B cell (primary cell): ENCODE data around the gene DACH1. TPM values are rescaled to one million over a fixed set of nuclear protein-coding genes. Genes with fewer than 3 reads are reported as not detected.

ENCODE experiments used
- ATAC-seq: fragments of 200-7000 bp; cut with Tn5 transposase; one replicate; pipeline ENCODE4 v1.10.0; 2021; ENCODE audit warnings: low read depth, mild to moderate bottlenecking, moderate number of reproducible peaks, moderate library complexity
- CTCF ChIA-PET: fragments of 350-600 bp; sonication (Branson Sonifier 250); formaldehyde crosslinking; loops from one replicate; lab custom pipeline; 2021; ENCODE audit warnings: antibody characterized with exemption, inconsistent platforms; lab: Charles Lee
- POLR2A ChIA-PET: fragments of 350-600 bp; sonication (Branson Sonifier 250); formaldehyde crosslinking; loops from one replicate; lab custom pipeline; 2021; ENCODE audit warnings: antibody characterized with exemption; lab: Charles Lee
- DNase-seq: peaks from one replicate; pipeline ENCODE4 v3.0.0; 2013
- H2AFZ ChIP-seq: 2 replicates; pipeline ENCODE4 v1.6.1; 2012; ENCODE audit warnings: mild to moderate bottlenecking, low read depth, low read length; ENCODE audit not compliant: insufficient read depth, poor library complexity, severe bottlenecking
- H3K27ac ChIP-seq, 2 donors: 1 replicate in 1 of 2; 2 replicates in 1 of 2; pipeline ENCODE4 v1.5.1; 2012 to 2013; ENCODE audit warnings: low read length in 2 of 2, mild to moderate bottlenecking in 2 of 2, moderate library complexity in 1 of 2
- H3K27me3 ChIP-seq, 4 experiments: fragments of 200-600 bp in 1 of 4; sonication (generic) in 1 of 4; replicated peaks in 1 of 4; 1 replicate in 2 of 4; 2 replicates in 2 of 4; pipeline versions ENCODE4 v1.6.1 to v1.7.0; 2013 to 2016; ENCODE audit warnings: low read length in 3 of 4, mild to moderate bottlenecking in 2 of 4, mixed read lengths in 1 of 4, moderate library complexity in 1 of 4; ENCODE audit not compliant: insufficient read depth in 4 of 4, control insufficient read depth in 3 of 4; ENCODE audit errors: control extremely low read depth in 1 of 4
- H3K36me3 ChIP-seq, 2 experiments: replicated peaks in 1 of 2; 1 replicate in 1 of 2; 2 replicates in 1 of 2; pipeline versions ENCODE4 v1.6.1 to v1.7.1; 2013; ENCODE audit warnings: low read length in 1 of 2; ENCODE audit not compliant: insufficient read depth in 2 of 2, control insufficient read depth in 1 of 2; ENCODE audit errors: control extremely low read depth in 1 of 2, extremely low read depth in 1 of 2
- H3K4me1 ChIP-seq, 2 donors: fragments of 200-600 bp in 1 of 2; sonication (generic) in 1 of 2; 1 replicate in 1 of 2; 2 replicates in 1 of 2; pipeline versions ENCODE4 v1.5.1 to v1.6.1; 2013 to 2017; ENCODE audit warnings: low read length in 2 of 2; ENCODE audit not compliant: control insufficient read depth in 2 of 2, insufficient read depth in 2 of 2
- H3K4me2 ChIP-seq: replicated peaks from 2 replicates; pipeline ENCODE3; 2012; ENCODE audit warnings: mild to moderate bottlenecking, low read depth, low read length; ENCODE audit not compliant: poor library complexity, severe bottlenecking
- H3K4me3 ChIP-seq, 5 experiments: fragments of 200-600 bp in 1 of 5; sonication (generic) in 1 of 5; 1 replicate in 3 of 5; 2 replicates in 2 of 5; pipeline versions ENCODE4 v1.5.1 to v1.7.0; 2011 to 2016; ENCODE audit warnings: low read length in 4 of 5, mild to moderate bottlenecking in 4 of 5, low read depth in 2 of 5, control low read depth in 1 of 5, moderate library complexity in 1 of 5; ENCODE audit not compliant: insufficient read depth in 1 of 5; ENCODE audit errors: control extremely low read depth in 1 of 5, extremely low read depth in 1 of 5
- H3K79me2 ChIP-seq: fragments of 200-600 bp; sonication (generic); one replicate; pipeline ENCODE4 v1.6.0; 2016; ENCODE audit warnings: low read length; ENCODE audit not compliant: control insufficient read depth, insufficient read depth
- H3K9ac ChIP-seq: fragments of 200-600 bp; sonication (generic); 2 replicates; pipeline ENCODE4 v1.6.1; 2017; ENCODE audit warnings: mild to moderate bottlenecking, low read length, moderate library complexity
- H3K9me3 ChIP-seq, 3 donors: one replicate each; pipeline versions ENCODE4 v1.6.1 to v1.7.1; 2013; ENCODE audit warnings: low read length in 2 of 3; ENCODE audit not compliant: control insufficient read depth in 2 of 3, insufficient read depth in 1 of 3; ENCODE audit errors: control extremely low read depth in 1 of 3
- H4K20me1 ChIP-seq: 2 replicates; pipeline ENCODE4 v1.6.0; 2012; ENCODE audit warnings: mild to moderate bottlenecking, low read length; ENCODE audit not compliant: insufficient read depth, control insufficient read depth, poor library complexity, severe bottlenecking
- H3K27ac Mint-ChIP-seq: one replicate; pipeline ENCODE4 v1.8.0; 2021; ENCODE audit warnings: mixed read lengths
- H3K27me3 Mint-ChIP-seq: one replicate; pipeline ENCODE4 v1.8.0; 2021; ENCODE audit warnings: mixed read lengths
- H3K4me1 Mint-ChIP-seq: one replicate; pipeline ENCODE4 v1.8.0; 2021; ENCODE audit warnings: mixed read lengths
- H3K4me3 Mint-ChIP-seq: one replicate; pipeline ENCODE4 v1.8.0; 2021; ENCODE audit warnings: mixed read lengths
- H3K9me3 Mint-ChIP-seq: one replicate; pipeline ENCODE4 v1.8.0; 2022; ENCODE audit warnings: mixed read lengths; ENCODE audit not compliant: insufficient read depth
- EZH2 ChIP-seq: IDR thresholded peaks from 2 replicates; pipeline ENCODE4 v1.6.1; 2012; ENCODE audit warnings: borderline replicate concordance, low read depth, mild to moderate bottlenecking, moderate library complexity, low read length; ENCODE audit not compliant: insufficient read depth, poor library complexity, severe bottlenecking
- WGBS: methylation state at CpG from one replicate; pipeline ENCODE4 v1.1.5; 2013; ENCODE audit warnings: missing lambda C conversion rate; ENCODE audit not compliant: insufficient coverage; 5-methylcytosine and 5-hydroxymethylcytosine counted together
- intact Hi-C: fragments of 100-400 bp; cut with micrococcal nuclease; formaldehyde crosslinking; loops from one replicate; pipeline ENCODE4 v1.10.0; 2022
- polyA plus RNA-seq: library from polyadenylated mRNA; depleted of rRNA; stranded (reverse); fragments of >200 nt; gene quantifications from 2 replicates; pipeline ENCODE4 v1.2.3, GENCODE V29; 2012
- total RNA-seq, 2 donors: library from RNA; stranded (reverse); fragments of 120-200 nt in 1 of 2; gene quantifications; 1 replicate in 1 of 2; 2 replicates in 1 of 2; pipeline versions ENCODE4 v1.2.3 to v1.2.4, GENCODE V29; 2013 to 2022
- TF ChIP-seq, protein P1 (sequence below): fragments of 200-600 bp; IDR thresholded peaks from one replicate; pipeline ENCODE4 v1.8.0; 2022; ENCODE audit warnings: antibody characterized with exemption, mild to moderate bottlenecking

DACH1 gene
- total and polyA plus RNA-seq, 2 donors (not counting 1 experiment from before 2014, with no cell fraction given): not detected

DNA sequence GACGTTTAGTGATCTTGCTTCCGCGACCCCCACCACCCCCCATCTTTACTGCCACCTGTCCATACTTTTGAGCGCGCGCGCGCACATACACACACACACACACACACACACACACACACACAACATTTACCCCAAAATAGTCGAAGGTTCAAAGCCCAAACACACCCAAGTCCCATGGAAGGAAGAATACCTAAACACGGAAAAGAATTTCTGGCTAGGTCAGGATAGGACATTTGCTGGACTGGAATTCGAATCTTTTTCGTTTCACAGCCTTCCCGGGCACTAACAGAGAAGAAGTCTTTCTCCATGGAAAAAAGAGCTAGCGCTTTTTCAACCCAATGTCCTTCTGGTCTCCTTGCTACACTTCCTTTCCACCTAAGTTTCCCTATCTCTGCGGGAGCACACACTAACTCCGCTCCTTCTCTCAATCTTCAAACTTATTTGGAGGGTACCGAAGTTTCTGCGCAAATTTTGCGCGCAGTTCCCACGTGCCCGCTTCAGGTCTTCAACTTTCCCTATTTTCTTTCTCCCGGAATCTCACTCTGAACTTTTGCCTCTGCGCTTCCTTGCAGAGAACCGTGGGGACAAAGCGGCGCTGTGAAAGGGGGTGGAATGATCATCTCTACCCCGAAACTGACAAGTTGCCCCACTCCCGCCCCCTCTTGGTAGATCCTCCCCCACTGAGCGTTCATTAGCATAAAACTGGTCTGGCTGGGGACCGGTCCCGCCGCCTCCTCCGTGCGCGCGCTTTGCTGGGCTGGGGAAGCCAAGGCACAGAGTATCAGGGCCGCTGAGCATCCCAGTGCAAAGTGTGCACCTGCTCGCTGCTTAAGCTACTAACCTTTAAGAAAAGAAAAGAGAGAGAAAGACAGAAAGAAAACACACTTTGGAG is 2.7 kb downstream of the DACH1 start:
- ChIA-PET POLR2A (no interaction called here), CTCF (no interaction called here)
- WGBS: 4% methylated on average over 32 of the region's 39 CpGs
- ATAC-seq: peak; percentile 24
- peak overlapping the region; percentile 85 for H3K4me3 Mint-ChIP-seq
- peak overlapping the region; percentile 32 for H3K9ac ChIP-seq
- no peak overlapping the region for H3K27ac Mint-ChIP-seq
- peaks cover 0 to 27% (median 13%) of the 10 kb centered on the region in 4 experiments for H3K27me3 ChIP-seq
- DNase-seq: peak; percentile 4
- H3K9me3 Mint-ChIP-seq: no peaks in the 10 kb centered on the region
- H2AFZ ChIP-seq: peak overlapping the region; percentile 49
- H3K79me2 ChIP-seq: no peaks in the 10 kb centered on the region
- H3K4me2 ChIP-seq: peak overlapping the region; percentile 75
- no peak for TF ChIP-seq EZH2
- TF ChIP-seq, protein P1, sequence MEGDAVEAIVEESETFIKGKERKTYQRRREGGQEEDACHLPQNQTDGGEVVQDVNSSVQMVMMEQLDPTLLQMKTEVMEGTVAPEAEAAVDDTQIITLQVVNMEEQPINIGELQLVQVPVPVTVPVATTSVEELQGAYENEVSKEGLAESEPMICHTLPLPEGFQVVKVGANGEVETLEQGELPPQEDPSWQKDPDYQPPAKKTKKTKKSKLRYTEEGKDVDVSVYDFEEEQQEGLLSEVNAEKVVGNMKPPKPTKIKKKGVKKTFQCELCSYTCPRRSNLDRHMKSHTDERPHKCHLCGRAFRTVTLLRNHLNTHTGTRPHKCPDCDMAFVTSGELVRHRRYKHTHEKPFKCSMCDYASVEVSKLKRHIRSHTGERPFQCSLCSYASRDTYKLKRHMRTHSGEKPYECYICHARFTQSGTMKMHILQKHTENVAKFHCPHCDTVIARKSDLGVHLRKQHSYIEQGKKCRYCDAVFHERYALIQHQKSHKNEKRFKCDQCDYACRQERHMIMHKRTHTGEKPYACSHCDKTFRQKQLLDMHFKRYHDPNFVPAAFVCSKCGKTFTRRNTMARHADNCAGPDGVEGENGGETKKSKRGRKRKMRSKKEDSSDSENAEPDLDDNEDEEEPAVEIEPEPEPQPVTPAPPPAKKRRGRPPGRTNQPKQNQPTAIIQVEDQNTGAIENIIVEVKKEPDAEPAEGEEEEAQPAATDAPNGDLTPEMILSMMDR: no peak
- intact Hi-C loops: no loop called here
- H3K9me3 ChIP-seq: peaks cover 0 to 12% (median 0%) of the 10 kb centered on the region in 3 donors
- H3K27me3 Mint-ChIP-seq: peaks cover 51% of the 10 kb centered on the region
- H3K36me3 ChIP-seq: no peaks in the 10 kb centered on the region
- peaks cover 28 to 33% of the 10 kb centered on the region in 2 donors for H3K4me1 ChIP-seq
- H3K4me3 ChIP-seq: peak overlapping the region; percentile 14 to 53 (median 29)
- no peaks in the 10 kb centered on the region for H4K20me1 ChIP-seq
- H3K27ac ChIP-seq: no peak overlapping the region
- H3K4me1 Mint-ChIP-seq: peaks cover 24% of the 10 kb centered on the region
